HG02938 (cell line): Measurements from ENCODE around the gene ATG101.

Experiments used
- ATAC-seq: cut with Tn5 transposase; IDR thresholded peaks from one replicate; pipeline ENCODE4 v1.9.1; 2021; ENCODE audit warnings: mild to moderate bottlenecking, moderate library complexity; ENCODE audit not compliant: unreplicated experiment

The ATG101 gene

GRCh38 chr12:52057638-52058576 is 11.9 kb upstream of the ATG101 start:
- ATAC-seq = no peak

GRCh38 chr12:52058631-52059361 is 11.0 kb upstream of the ATG101 start:
- no peak for ATAC-seq

- ATAC-seq = no peak
Measured at GRCh38 chr12:52059582-52060497, 9.9 kb upstream of the ATG101 start.

- no peak for ATAC-seq
Measured at GRCh38 chr12:52060498-52061177, 9.1 kb upstream of the ATG101 start.

GRCh38 chr12:52061470-52062166 is 8.2 kb upstream of the ATG101 start:
- no peak for ATAC-seq

- no peak for ATAC-seq
Measured at GRCh38 chr12:52062167-52063081, 7.4 kb upstream of the ATG101 start.

- ATAC-seq = no peak
Measured at GRCh38 chr12:52063082-52063924, 6.5 kb upstream of the ATG101 start.

GRCh38 chr12:52063981-52064649 is 5.7 kb upstream of the ATG101 start:
- ATAC-seq = no peak

- ATAC-seq = no peak
Measured at GRCh38 chr12:52066346-52067080, 3.3 kb upstream of the ATG101 start.

- no peak for ATAC-seq
Measured at GRCh38 chr12:52067081-52067374, 2.8 kb upstream of the ATG101 start.

- ATAC-seq = peak; percentile 3
Measured at GRCh38 chr12:52070185-52070925, 577 bp downstream of the ATG101 start.

- no peak for ATAC-seq
Measured at GRCh38 chr12:52073531-52074381, 4.0 kb downstream of the ATG101 start.

GRCh38 chr12:52074971-52075724 is 5.4 kb downstream of the ATG101 start:
- no peak for ATAC-seq

GRCh38 chr12:52076811-52077210 is 7.0 kb downstream of the ATG101 start:
- no peak for ATAC-seq
